H9 (cell line): ENCODE data around the gene LAYN. TPM values are rescaled to one million over a fixed set of nuclear protein-coding genes. Genes with fewer than 3 reads are reported as not detected.

Experiments
- DNase-seq: peaks from one replicate; pipeline ENCODE4 v3.0.0-alpha.2; 2017
- H2AFZ ChIP-seq: one replicate; pipeline ENCODE4 v1.6.1; 2013; ENCODE audit warnings: mild to moderate bottlenecking, low read length, control low read depth, moderate library complexity
- H2AK5ac ChIP-seq: 2 replicates; pipeline ENCODE4 v1.6.1; 2013; ENCODE audit warnings: low read length, control low read depth, mixed read lengths; ENCODE audit not compliant: insufficient read length
- H2BK120ac ChIP-seq: one replicate; pipeline ENCODE4 v1.6.1; 2013; ENCODE audit warnings: low read depth, mild to moderate bottlenecking, low read length, control low read depth, inconsistent platforms; ENCODE audit not compliant: poor library complexity, severe bottlenecking
- H2BK12ac ChIP-seq: 2 replicates; pipeline ENCODE4 v1.6.1; 2013; ENCODE audit warnings: low read length, control low read depth, mixed read lengths, low read depth; ENCODE audit not compliant: insufficient read length
- H2BK15ac ChIP-seq: 2 replicates; pipeline ENCODE4 v1.6.1; 2013; ENCODE audit warnings: low read depth, low read length, control low read depth
- H2BK20ac ChIP-seq: one replicate; pipeline ENCODE4 v1.6.1; 2013; ENCODE audit warnings: low read depth, mild to moderate bottlenecking, low read length, control low read depth, inconsistent platforms; ENCODE audit not compliant: poor library complexity, severe bottlenecking
- H2BK5ac ChIP-seq: 2 replicates; pipeline ENCODE4 v1.6.1; 2013; ENCODE audit warnings: low read length, control low read depth, mixed read lengths; ENCODE audit not compliant: insufficient read length
- H3K14ac ChIP-seq: 2 replicates; pipeline ENCODE4 v1.6.1; 2013; ENCODE audit warnings: low read length, control low read depth; ENCODE audit not compliant: insufficient read depth
- H3K18ac ChIP-seq: 2 replicates; pipeline ENCODE4 v1.6.1; 2013; ENCODE audit warnings: low read depth, mild to moderate bottlenecking, mixed read lengths, low read length, control low read depth; ENCODE audit not compliant: insufficient read length
- H3K23ac ChIP-seq: 2 replicates; pipeline ENCODE4 v1.6.1; 2013; ENCODE audit warnings: low read length, control low read depth, mixed read lengths, low read depth; ENCODE audit not compliant: insufficient read length
- H3K23me2 ChIP-seq: 2 replicates; pipeline ENCODE4 v1.6.1; 2013; ENCODE audit warnings: low read depth, mild to moderate bottlenecking, mixed read lengths, low read length, control low read depth; ENCODE audit not compliant: insufficient read length, poor library complexity, severe bottlenecking
- H3K27ac ChIP-seq: 2 replicates; pipeline ENCODE4 v1.5.1; 2013; ENCODE audit warnings: low read length, control low read depth, mixed read lengths, low read depth; ENCODE audit not compliant: insufficient read length
- H3K27me3 ChIP-seq: 2 replicates; pipeline ENCODE4 v1.6.1; 2013; ENCODE audit warnings: low read length, control low read depth, inconsistent platforms; ENCODE audit not compliant: insufficient read depth
- H3K4ac ChIP-seq: 2 replicates; pipeline ENCODE4 v1.6.1; 2013; ENCODE audit warnings: low read depth, mild to moderate bottlenecking, control low read depth, inconsistent platforms, low read length, moderate library complexity
- H3K4me1 ChIP-seq: 2 replicates; pipeline ENCODE4 v1.6.1; 2013; ENCODE audit warnings: low read length, control low read depth, inconsistent platforms; ENCODE audit not compliant: insufficient read depth
- H3K4me2 ChIP-seq: 2 replicates; pipeline ENCODE4 v1.6.1; 2013; ENCODE audit warnings: low read length, control low read depth, mixed read lengths; ENCODE audit not compliant: insufficient read length, insufficient read depth
- H3K56ac ChIP-seq: 2 replicates; pipeline ENCODE4 v1.6.1; 2013; ENCODE audit warnings: low read depth, mild to moderate bottlenecking, mixed read lengths, low read length, control low read depth; ENCODE audit not compliant: insufficient read length
- H3K79me1 ChIP-seq: 2 replicates; pipeline ENCODE4 v1.6.1; 2013; ENCODE audit warnings: low read depth, mild to moderate bottlenecking, moderate library complexity, low read length, control low read depth, inconsistent platforms; ENCODE audit not compliant: insufficient read depth, poor library complexity, severe bottlenecking
- H3K79me2 ChIP-seq: 2 replicates; pipeline ENCODE4 v1.6.1; 2013; ENCODE audit warnings: low read length, control low read depth, inconsistent platforms; ENCODE audit not compliant: insufficient read depth
- H3K9ac ChIP-seq: 2 replicates; pipeline ENCODE4 v1.6.1; 2013; ENCODE audit warnings: low read length, control low read depth, mixed read lengths; ENCODE audit not compliant: insufficient read length; ENCODE audit errors: extremely low read depth
- H3K9me3 ChIP-seq: one replicate; pipeline ENCODE4 v1.6.1; 2013; ENCODE audit warnings: low read depth, low read length, inconsistent platforms; ENCODE audit not compliant: control insufficient read depth
- H3T11ph ChIP-seq: one replicate; pipeline ENCODE4 v1.6.1; 2013; ENCODE audit warnings: mild to moderate bottlenecking, low read length, control low read depth, inconsistent platforms
- H4K20me1 ChIP-seq: one replicate; pipeline ENCODE4 v1.6.1; 2013; ENCODE audit not compliant: control insufficient read depth, insufficient read length, insufficient read depth
- H4K5ac ChIP-seq: 2 replicates; pipeline ENCODE4 v1.6.1; 2013; ENCODE audit warnings: low read depth, mild to moderate bottlenecking, mixed read lengths, low read length, control low read depth; ENCODE audit not compliant: insufficient read length
- H4K8ac ChIP-seq: replicated peaks from 2 replicates; pipeline ENCODE4 v1.6.1; 2013; ENCODE audit warnings: low read length, control low read depth, mixed read lengths, low read depth; ENCODE audit not compliant: insufficient read length
- H4K91ac ChIP-seq: 2 replicates; pipeline ENCODE4 v1.6.1; 2013; ENCODE audit warnings: low read depth, mild to moderate bottlenecking, moderate library complexity, mixed read lengths, low read length, control low read depth; ENCODE audit not compliant: insufficient read length
- H3K27ac Mint-ChIP-seq, 3 experiments: 2 replicates in 2 of 3; 3 replicates in 1 of 3; pipeline ENCODE4 v1.8.0; 2020 to 2021; ENCODE audit warnings: mixed read lengths in 3 of 3, mild to moderate bottlenecking in 1 of 3, moderate library complexity in 1 of 3
- H3K27me3 Mint-ChIP-seq: 2 replicates; pipeline ENCODE4 v1.8.0; 2021; ENCODE audit warnings: low read depth, mild to moderate bottlenecking, moderate library complexity, mixed read lengths
- H3K36me3 Mint-ChIP-seq, 3 experiments: 2 replicates in 2 of 3; 3 replicates in 1 of 3; pipeline ENCODE4 v1.8.0; 2020 to 2021; ENCODE audit warnings: low read depth in 3 of 3, mixed read lengths in 3 of 3; ENCODE audit not compliant: insufficient read depth in 1 of 3
- H3K4me1 Mint-ChIP-seq, 2 experiments: 2 replicates each; pipeline ENCODE4 v1.8.0; 2020; ENCODE audit warnings: mixed read lengths in 2 of 2
- H3K4me3 Mint-ChIP-seq, 2 experiments: 2 replicates in 1 of 2; 3 replicates in 1 of 2; pipeline ENCODE4 v1.8.0; 2020 to 2021; ENCODE audit warnings: mild to moderate bottlenecking in 2 of 2, mixed read lengths in 2 of 2, moderate library complexity in 1 of 2
- H3K9me3 Mint-ChIP-seq, 2 experiments: 2 replicates in 1 of 2; 3 replicates in 1 of 2; pipeline ENCODE4 v1.8.0; 2020; ENCODE audit warnings: mild to moderate bottlenecking in 2 of 2, mixed read lengths in 2 of 2, moderate library complexity in 1 of 2
- CTCF ChIP-seq: fragments of 200-600 bp; sonication (generic); conservative IDR thresholded peaks from 3 replicates; pipeline ENCODE4 v1.8.0; 2021; ENCODE audit warnings: antibody characterized with exemption, mild to moderate bottlenecking
- WGBS: extraction: QIAGEN DNeasy Blood & Tissue Kit; methylation state at CpG from one replicate; pipeline ENCODE4 v1.1.7; 2013; ENCODE audit warnings: missing lambda C conversion rate, low lambda C conversion rate, mixed read lengths; ENCODE audit not compliant: insufficient read length; ENCODE audit errors: extremely low coverage; 5-methylcytosine and 5-hydroxymethylcytosine counted together
- total RNA-seq: library from RNA; stranded (reverse); gene quantifications from 2 replicates; pipeline ENCODE4 v1.2.1, GENCODE V29; 2021

Gene LAYN
- total RNA-seq, 1 experiment from 2014 or later: 3.1 TPM

- Histone ChIP-seq H2AK5ac (no peak overlapping the region), H2AFZ (no peak overlapping the region), H3K56ac (no peak overlapping the region), H3K4ac (no peak overlapping the region), H3K18ac (no peak overlapping the region), H4K5ac (no peak overlapping the region), H3K79me1 (no peaks in the 10 kb centered on the region), H2BK120ac (no peak overlapping the region), H4K91ac (no peak overlapping the region), H3K4me1 (no peaks in the 10 kb centered on the region), H2BK20ac (no peak overlapping the region), H4K20me1 (no peaks in the 10 kb centered on the region), H2BK12ac (no peak overlapping the region), H3K27ac (no peak overlapping the region), H3K9ac (no peak overlapping the region), H3K4me2 (no peak overlapping the region), H2BK15ac (no peak overlapping the region), H3K79me2 (no peaks in the 10 kb centered on the region), H3K23ac (no peak overlapping the region), H3K14ac (no peak overlapping the region), H3K23me2 (no peaks in the 10 kb centered on the region), H2BK5ac (no peak overlapping the region), H3K27me3 (no peaks in the 10 kb centered on the region), H3T11ph (no peak overlapping the region), H4K8ac (no peak overlapping the region), H3K9me3 (no peaks in the 10 kb centered on the region)
- Mint-ChIP-seq H3K36me3 (no peaks in the 10 kb centered on the region), H3K27me3 (peaks cover 15% of the 10 kb centered on the region), H3K4me3 (no peak overlapping the region), H3K4me1 (peaks cover 2 to 7% of the 10 kb centered on the region in 2 experiments; a peak in 2 of 4 replicates), H3K9me3 (no peaks in the 10 kb centered on the region), H3K27ac (no peak overlapping the region)
- WGBS: no CpG with 5 or more reads among the region's 1 CpG
- no peak for TF ChIP-seq CTCF
- DNase-seq: no peak
These were observed 55.8 kb downstream of the LAYN start for GRCh38 chr11:111596319-111596718.
